HG03045 (cell line): ENCODE measurements around the gene NDRG4.

Source experiments
- ATAC-seq: cut with Tn5 transposase; IDR thresholded peaks from one replicate; pipeline ENCODE4 v1.9.1; 2021; ENCODE audit warnings: mild to moderate bottlenecking, moderate library complexity; ENCODE audit not compliant: unreplicated experiment

The NDRG4 gene

DNA sequence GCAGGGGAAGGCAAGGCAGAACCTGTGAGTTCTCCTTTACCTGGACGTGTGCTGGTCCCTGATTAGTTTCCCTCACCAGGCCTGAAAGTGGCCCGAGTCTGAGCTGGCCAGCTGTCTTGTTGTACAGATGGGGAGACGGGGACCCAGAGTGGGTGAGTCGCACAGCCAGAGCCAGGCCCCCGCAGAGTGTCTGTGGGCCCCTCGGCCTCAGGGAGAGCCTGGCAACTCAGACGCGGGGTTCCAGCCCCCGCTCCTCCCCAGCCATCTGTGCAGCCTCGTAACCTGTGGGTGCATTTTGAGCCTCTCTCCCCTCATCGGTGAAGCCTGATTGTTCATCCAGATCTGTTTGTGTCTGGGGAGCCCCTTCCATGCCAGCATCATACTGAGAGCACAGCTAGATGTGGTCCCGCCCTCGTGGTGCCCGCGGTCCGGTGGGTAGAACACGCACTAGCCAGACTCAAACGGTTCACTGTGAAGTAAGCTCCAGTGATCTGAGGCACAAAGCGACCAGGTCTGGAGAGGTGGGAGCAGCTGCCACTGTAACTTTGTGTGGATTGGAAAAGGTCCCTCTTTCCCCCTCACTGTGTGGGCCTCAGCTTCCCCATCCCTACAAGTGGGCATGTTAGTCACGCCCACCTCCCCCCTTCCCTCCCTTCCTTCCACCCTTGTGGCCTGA is 6.0 kb upstream of the NDRG4 start:
- ATAC-seq: no peak

DNA sequence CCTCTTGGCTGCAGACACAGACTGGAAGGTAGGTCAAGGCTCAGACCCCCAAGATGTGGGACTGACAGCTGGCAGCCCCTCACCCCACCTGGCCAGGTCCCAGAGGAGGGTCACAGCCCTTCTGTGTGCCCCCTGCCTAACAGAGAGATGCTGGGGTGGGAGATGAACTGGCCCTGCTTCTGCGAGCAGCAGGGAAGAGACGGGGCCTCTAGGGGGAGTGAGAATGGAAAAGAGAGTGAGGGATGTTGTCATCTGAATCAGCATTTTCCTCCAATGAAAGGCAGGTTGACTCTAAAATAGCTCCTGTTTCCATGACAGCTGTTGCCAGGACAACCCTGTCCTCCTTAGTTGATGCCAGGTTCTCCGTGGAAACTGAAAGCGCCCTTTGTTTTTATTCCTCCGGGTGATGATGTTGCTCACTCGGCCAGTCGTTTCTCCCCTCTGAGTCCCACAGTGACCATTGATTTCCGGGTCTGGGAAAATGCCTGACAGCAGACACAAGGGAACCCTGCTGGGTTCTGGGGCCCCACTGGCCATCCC is 4.9 kb upstream of the NDRG4 start:
- ATAC-seq: peak; percentile 39

DNA sequence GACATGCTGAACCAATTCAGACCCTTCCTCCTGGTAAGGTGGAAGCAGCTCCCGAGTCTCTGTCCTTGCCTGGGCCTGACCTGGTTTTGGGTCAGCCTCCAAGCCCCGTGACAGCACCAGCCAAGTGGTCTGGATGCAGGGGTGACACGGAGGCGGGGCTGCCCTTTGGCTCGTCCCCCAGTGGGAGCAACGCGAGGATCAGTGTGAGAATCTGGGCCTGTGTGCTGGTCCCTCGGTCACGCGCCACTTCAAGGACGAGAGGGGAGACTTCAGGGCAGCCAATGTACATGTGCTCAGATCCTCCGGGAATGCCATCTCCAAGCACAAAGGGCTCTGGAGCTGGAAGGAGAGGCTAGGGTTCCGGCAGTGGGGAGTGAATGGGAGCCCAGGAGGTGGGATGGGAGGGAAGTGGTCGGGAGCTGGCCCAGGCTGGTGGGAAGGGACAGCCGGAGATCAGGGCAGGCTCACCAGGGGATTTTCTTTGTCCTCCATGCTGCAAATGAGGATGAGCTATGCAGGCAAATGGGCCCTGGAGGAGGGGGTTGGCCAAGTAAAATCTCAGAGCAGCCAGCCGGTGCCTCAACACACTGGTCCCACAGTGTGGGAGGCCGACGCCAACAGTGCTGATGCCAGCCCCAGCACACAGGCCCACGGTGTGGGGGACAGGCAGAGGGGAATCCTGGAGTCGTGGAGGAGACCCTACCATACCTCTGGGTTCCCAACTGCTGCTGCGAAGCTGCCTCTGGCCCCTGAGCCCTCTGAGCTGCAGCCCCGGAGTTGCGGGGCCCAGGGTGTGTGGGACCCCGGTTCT is 4.2 kb upstream of the NDRG4 start:
- no peak for ATAC-seq

DNA sequence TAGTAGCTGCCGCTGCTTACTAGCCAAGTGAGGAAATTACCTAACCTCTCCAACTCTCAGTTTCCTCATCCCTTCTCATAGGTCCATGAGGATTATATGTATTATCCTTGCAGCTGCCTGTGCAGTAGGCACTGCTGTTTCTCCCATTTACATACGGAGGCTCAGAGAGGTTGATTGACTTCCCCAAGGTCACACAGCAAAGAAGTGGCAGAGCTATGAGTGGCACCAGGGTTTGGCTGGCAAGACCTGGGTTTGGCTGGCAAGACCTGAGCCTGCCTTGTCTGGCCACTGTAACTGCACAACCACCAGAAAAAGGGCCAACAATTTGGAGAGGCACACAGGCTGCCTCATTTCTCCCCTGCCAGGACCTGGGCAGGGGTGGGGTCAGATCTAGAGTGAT is 2.5 kb upstream of the NDRG4 start:
- no peak for ATAC-seq

DNA sequence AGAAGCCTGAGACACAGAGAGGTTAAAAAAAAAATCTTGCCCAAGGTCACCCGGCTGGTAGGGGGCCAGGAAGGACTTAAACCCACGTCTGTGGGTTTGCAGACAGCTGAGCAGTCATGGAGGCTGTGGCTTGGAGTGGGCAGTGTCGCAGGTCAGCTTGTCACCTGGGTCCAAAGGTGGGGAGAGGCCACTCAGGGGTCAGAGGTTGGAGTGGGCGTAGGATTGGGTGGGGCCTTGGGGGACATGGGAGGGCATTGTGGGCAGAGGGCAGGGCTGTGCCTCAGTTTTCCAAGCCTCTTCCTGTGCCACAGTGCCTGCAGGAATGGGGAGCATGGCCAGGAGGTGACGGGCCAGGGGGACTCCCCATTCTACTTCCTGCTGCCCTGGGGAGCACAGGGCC is 2.0 kb upstream of the NDRG4 start:
- no peak for ATAC-seq

DNA sequence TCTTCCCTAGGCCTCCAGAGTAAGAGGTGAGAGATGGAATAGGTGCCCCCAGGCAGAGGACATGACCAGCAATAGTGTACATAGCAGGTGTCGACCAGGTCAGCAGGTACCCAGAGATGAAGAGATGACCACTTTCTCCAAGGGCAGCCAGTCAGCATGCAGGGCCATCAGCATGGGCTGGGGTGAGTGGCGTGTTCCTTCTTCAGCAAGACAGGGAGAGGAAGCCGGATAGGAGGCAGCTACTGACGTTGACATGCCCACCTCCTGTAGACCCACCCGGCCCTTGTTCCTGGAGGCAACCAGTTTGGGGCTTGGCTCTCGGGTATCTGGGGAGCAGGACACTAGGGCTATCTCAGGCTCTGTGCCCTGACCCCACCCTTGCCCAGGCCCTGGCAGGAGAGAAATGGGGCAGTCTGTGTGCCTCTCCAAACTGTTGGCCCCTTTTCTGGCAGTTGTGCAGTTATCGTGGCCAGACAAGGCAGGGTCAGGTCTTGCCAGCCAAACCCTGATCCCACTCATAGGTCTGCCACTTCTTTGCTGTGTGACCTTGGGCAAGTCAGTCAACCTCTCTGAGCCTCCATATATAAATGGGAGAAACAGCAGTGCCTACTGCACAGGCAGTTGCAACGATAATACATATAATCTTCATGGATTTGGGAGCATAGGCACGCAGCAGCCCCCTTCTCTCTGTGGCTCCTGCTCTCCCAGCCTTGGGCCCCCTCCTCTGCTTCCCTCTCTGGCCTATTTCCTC is 1.4 kb upstream of the NDRG4 start:
- no peak for ATAC-seq

DNA sequence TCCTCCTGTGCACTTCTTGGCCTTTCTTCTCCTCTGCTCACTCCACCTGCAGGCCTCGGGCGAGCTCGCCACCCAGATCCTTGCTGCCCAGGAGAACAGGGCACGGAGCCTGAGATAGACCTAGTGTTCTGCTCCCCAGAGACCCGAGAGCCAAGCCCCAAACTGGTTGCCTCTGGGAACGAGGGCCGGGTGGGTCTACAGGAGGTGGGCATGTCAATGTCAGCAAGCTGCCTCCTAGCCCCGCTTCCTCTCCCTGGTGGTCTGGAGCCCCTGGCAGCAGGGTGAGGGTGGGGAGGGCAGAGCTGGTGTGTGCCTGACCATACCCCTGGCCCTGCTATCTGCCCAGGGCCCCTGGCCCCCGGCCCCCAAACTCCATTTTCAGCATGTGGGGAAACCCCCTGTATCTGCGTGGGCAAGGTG is 841 bp upstream of the NDRG4 start:
- no peak for ATAC-seq

DNA sequence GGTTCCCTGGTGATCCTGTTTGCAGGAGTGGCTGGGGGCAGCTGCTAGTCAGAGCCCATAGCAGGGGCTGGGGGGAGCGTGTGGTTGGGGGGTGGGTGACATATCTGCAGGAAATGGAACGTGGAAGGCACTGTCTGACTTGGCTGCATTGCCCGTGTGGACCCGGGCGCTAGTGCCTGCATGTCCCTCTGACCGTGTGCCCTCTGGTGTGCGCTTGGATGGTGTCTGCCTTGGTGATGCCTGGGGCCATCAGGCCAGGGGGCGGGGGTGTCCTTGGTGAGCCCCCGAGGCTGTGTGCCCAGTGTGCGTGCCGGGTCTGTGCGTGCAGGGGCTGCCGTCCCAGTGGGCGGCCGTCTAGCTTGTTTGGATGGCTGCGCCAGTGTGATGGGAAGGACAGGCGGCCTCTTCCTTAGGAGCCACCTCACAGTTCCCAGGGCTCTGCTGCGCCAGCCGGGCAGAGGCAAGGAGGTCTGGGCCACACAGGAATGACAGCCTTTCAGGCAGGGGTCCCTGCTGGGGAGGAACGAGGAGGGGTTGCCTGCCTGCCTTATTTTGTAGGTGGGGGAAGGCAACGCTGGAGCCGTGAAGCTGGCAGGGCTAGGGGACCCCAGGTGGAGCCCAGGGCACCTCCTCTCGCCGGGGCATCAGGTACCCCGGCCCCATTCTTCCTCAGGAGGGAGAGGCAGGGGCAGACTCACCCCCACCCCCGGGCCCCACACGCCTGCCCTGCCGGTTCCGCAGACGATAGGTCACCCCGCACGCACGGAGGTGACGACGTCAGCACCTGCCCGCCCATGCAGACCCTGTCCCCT is 693 bp downstream of the NDRG4 start:
- ATAC-seq: no peak

DNA sequence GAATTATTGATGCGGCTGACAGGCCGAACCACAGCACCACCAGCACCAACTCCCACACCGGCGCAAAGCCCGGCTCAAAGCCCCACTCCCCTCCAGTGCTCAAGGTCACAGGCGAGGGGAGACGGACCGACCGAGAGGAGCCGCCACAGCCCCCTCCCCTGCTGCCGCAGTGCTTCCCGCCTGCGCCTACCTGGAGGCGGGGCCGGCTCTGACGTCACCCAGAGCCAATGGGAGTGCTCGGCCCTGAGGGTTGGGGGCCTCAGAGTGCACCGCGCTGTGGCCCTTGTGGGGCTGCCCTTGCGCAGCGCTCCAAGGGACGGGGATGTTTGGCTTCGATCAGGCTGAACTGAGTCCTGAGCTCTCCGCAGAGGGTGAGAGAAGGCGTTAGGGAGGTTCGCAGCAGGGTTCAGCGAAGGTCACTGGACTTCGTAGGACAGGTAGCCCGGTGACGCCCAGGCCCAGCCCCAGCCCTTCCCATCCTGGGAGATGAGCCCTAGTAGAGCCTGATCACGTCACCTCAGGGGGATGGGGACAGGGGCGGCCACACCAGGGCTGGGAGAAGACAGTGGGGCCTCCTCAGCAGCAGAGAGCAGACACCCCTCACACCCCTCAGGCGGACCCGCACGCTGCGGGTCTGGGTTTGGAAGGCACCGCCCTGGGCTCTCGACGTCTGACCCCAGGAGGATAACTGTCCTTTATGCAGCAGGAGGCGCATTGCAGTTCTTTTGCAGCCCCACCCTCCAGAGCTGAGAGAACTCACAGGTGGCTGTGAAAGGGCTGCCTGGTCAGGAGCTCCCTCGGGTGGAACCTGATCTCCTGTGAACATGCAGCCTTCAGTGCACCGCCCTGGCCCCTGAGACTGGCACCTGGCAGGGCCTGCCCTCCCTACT is 1.5 kb downstream of the NDRG4 start:
- ATAC-seq: no peak

DNA sequence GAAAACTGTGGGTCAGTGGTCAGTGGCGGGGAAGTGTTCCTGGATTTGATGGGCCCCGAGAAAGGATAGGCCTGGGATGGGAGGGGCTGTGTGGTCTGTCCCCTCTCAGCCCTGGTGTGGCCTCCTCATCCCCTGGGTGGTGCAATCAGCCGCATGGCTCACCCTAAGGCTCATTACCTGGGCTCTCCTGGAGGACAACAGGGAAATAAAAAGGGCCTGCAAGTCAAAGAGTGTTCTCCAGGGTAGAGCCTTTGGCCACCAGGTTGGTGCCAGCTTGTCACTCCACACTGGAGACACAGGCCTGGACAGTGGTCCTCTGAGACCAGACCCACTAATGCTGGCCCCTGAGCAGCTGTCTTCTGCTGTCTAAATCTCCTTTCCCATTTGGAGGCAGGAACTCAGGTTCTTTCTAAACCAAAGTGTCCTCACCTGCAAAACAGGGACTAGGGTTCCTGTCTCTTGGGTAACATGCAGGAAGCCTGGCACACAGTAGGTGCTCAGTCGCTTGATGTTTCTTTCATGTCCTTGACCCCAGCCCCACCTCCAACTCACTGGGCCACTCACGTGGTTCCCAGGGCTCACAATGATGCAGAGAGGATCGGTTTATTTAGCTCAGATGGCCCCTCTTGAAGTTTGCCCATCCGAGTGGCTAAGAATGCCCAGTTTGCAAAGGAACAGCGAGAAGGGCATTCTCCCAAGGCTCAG is 2.4 kb downstream of the NDRG4 start:
- no peak for ATAC-seq

DNA sequence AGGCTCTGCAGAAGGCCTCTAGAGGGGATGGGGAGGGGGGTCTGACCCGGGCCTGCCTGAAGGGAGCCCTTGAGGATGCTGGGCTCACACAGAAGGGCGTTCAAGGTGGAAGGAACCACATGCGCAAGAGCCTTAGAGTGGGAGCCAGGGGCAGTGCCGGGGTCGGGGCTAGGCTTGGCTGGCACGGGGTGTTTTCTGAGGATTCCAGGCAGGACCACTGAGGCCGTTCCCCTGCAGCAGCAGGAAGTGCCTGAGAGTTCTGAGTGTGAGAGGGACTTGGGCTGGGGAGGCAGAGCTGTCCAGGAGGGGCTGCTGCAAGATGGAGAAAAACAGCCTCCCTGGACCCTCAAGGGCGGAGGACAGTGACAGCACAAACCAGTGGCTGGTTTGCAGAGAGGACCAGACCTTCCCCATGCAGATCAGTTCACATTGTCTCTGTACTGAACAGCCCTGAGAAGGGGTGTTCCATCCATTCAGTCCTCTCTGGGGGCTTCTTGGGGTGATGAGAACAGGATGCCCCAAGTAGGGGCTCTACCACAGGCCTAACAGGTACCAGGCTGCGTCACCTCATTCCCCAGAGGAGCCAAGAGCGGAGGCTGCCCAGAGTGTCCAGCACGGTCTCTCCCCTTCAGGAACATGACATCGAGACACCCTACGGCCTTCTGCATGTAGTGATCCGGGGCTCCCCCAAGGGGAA is 3.4 kb downstream of the NDRG4 start:
- ATAC-seq: no peak

DNA sequence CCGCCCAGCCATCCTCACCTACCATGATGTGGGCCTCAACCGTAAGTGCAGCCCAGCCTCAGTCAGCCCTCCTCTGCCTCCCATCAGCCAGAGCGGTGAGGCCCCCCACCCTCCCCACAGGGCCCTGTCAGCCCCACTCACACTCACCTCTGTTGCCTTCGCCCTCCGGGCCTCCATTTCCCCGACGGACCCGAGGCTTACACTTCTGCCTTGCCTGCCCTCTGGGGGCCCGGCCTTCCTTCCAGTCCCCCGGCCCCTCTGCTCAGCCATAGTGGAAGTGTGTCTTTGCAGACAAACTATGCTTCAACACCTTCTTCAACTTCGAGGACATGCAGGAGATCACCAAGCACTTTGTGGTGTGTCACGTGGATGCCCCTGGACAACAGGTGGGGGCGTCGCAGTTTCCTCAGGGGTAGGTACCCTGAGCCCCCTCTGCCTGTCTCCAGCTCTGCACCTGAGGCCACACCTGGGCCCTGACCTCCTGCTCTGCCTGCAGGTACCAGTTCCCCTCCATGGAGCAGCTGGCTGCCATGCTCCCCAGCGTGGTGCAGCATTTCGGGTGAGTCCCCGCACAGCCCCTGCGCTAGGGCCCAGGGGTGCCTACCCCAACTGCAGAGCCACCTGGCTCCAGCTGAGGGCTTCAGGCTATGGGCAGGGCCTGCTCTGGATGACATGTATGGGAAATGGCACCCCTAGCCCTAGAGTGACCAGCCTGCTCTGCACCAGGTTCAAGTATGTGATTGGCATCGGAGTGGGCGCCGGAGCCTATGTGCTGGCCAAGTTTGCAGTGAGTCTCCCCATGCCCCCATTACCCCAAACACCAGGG is 4.1 kb downstream of the NDRG4 start:
- ATAC-seq: no peak

DNA sequence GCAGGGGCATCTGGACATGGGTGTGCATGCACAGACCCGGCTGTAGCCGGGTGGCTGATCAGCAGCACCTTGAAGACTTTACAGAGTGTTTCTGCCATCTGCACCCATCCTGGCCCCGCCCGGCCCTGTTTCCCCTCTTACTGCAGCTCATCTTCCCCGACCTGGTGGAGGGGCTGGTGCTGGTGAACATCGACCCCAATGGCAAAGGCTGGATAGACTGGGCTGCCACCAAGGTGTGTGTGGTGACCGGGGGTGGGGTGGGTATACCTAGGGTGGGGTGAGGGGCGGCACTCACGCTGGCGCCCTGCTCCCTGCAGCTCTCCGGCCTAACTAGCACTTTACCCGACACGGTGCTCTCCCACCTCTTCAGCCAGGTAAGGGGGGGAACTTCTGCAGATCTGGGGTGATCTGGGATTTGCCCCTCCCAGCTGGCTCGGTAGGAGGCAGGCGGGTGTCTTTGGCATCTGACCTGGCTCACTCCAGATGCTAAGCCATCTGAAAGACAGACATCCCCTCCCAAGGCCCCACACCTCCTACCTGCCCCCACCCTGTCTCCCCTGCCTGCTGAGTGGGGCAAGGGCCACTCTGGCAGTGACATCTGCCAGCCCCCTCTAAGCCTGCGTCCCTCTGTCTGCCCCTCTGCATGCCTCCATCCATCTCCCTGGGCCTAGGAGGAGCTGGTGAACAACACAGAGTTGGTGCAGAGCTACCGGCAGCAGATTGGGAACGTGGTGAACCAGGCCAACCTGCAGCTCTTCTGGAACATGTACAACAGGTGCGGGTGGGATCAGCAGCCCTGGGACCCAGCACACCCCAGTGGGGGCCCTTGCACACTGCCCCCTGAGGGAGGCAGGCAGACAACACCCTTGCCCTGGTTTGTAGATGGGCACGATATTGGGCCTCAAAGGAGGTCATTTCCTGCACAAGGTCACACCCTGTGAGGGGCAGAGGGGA is 6.6 kb downstream of the NDRG4 start:
- ATAC-seq: no peak

DNA sequence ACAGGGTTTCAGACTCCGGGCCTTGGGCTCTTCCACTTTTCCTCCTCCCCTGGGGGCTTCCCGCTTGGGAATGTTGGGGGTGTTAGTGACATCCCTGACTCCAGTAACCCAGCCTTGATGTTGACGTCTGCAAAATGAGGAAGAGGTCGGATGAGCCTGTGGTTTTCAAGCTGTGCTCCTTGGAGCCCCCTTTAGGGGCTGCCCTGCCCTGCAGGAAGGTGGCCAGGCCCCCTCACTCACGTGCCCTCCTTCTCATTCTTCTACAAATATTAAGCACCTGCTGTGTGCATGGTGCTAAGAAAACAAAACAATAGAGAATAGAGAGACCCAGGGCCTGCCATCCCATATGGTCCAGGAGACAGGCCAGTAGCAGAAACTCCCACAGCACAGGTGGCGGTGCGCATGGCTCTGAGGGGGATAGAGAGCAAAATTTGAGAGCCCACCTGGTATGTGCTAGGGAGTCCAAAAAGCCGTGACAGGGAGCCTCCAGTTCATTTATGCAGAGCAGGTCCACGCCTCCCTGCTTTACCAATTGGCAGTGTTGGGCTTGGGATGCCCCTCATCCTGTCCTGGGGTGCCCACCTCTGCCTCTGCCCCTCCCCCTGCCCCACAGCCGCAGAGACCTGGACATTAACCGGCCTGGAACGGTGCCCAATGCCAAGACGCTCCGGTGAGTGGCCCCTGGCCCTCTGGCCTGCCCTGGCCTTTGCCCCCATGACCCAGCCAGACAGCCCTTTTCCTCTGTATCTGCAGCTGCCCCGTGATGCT is 7.4 kb downstream of the NDRG4 start:
- ATAC-seq: no peak

DNA sequence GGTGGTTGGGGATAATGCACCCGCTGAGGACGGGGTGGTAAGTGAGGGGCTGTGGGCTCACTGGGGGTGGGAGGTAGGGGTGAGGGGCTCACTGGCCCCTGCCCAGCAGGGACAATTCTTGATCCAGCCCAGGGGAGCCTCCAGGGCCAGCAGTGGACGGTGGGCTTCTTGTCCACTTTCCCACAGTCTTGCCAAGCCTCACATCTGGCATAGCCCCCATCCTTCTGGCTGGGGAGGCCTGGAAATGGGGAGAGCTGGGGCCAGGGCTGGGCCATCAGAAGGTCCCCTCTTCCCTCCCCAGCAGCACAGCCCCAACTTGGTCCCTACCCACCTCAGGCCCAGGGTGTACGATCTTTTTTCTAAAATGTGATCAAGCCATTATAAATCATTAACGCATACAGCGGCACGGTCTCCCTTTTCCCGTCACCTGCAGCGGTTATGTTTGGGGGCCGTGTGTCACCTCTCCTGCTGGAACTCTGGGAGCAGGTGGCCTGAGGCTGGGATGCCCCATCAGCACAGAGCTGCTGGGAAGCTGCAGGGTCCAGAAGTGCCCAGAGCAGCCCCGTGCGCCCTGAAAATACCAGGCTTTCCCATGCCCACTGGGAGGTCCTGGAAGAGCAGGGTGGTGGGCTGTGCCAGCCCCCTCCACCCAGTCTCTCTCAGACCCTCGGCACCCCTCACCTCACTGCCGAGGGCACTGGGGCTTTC is 8.2 kb downstream of the NDRG4 start:
- no peak for ATAC-seq
